ENCODE data around the gene BCLAF1.
A peak's percentile ranks its signal among the peaks of the same experiment; 100 is the strongest.
"Not testable (repeated sequence)": the region's sequence is repeated elsewhere in the genome, so short reads cannot be mapped to it uniquely, and the experiment has no call there.

The BCLAF1 gene

DNA sequence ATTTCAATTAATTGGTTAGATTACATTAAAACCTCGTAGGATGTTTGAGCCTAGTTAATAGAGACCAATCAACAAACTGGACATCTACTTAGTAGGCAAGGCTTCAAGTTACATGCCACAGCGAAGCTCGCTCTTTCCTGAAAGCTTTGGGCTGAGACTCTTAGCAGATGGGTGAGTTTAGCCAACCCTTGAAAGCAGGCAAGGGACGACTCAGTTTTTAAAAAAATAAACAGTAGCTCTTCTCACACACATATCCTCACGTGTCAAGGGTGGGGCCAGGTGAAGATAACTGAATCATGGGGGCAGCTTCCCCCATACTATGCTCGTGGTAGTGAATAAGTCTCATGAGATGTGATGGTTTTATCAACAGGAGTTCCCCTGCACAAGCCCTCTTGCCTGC lies 40.3 kb downstream of the BCLAF1 start:
- no peak for DNase-seq

GRCh38 chr6:136244061-136244616 lies 45.5 kb downstream of the BCLAF1 start:
- DNase-seq, result no peak

- DNase-seq, result no peak
These were observed 53.0 kb downstream of the BCLAF1 start for GRCh38 chr6:136236466-136237293.

GRCh38 chr6:136235233-136235564 lies 54.4 kb downstream of the BCLAF1 start:
- no peak for DNase-seq

- DNase-seq, result no peak
These were observed 56.9 kb downstream of the BCLAF1 start for GRCh38 chr6:136232701-136233100.

DNA sequence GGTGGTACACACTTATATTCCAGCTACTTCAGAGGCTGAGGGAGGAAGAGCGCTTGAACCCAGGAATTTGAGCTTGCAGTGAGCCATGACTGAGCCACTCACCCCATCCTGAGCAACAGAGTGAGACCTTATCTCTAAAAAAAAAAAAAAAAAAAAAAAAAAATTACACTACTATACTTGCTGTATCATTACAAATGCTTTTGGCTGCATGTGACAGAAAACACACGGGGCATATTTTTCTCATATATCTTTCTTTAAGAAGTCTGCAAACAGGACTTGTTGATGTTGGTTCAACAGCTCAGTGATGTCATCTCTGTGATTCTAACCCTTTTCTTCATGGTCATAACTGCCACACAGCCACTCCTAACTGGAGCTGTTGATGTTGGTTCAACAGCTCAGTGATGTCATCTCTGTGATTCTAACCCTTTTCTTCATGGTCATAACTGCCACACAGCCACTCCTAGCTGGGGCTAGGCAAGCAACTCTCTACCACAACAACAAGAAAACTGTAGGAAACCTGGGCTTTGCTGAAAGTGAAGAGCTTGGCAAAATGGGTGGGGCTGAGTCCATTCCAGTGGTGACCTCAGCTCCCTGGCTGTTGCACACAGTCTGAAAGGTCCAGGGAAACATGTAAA lies 59.3 kb downstream of the BCLAF1 start:
- DNase-seq, result no peak

DNA sequence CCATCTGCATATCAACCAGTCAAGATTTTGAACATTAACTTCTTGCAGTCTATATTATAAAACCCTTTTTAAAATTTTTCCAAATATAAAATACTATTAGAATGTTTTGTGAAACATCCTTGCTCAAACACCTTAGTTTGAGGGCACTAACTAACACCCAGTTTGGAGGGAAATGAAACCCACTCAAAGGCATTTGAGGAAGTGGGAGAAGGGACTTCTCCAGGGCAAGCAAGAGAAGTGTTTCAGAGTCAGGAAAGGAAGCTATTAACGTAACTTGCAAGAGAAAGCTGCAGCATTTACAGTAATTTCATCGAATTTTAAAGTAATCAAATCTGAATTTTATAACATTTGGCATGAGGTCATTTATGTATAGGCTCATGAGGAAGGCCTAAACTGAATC lies 60.8 kb downstream of the BCLAF1 start:
- DNase-seq, result no peak

DNA sequence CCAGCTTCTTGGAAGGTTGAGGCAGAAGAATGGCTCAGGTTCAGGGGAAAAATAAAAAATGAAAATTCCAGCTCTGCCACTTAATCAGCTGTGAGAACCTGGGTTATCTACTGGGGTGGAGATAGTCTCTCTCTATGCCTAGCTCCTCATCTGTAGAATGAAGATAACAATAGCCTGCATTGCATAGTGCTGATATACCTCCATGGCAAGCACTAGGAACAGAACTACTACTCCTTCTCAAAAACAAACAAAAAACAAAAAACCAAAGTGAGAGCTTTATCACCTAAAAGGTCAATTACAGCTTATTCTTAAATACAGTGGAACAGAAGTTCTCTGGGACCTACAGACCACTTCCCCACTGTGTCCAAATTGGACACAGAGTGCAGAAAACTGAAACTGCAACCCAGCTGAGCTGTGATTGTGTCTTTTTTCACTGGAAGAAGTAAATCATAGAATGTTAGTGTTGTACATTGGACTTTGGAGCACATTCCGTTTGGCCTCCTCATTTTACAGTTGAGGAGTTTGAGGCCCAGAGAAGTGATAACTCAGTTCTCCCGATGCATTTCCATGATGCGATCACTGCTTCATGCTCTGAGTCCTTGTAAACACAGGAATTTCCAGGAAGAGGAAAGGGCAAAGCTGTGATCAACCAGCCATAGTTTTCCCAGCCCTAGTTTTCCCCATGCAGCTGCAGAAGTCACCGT lies 62.8 kb downstream of the BCLAF1 start:
- no peak for DNase-seq

- DNase-seq, result peak; percentile 60
These were observed 63.5 kb downstream of the BCLAF1 start for GRCh38 chr6:136226027-136226673.

GRCh38 chr6:136225496-136225895 lies 64.2 kb downstream of the BCLAF1 start:
- DNase-seq, result no peak

GRCh38 chr6:136224974-136225373 lies 64.7 kb downstream of the BCLAF1 start:
- not testable (repeated sequence) for DNase-seq

- DNase-seq, result no peak
These were observed 72.9 kb downstream of the BCLAF1 start for GRCh38 chr6:136216503-136217401.

- DNase-seq, result no peak
These were observed 75.8 kb downstream of the BCLAF1 start for GRCh38 chr6:136213853-136214252.

GRCh38 chr6:136213012-136213539 lies 76.6 kb downstream of the BCLAF1 start:
- no peak for DNase-seq

DNA sequence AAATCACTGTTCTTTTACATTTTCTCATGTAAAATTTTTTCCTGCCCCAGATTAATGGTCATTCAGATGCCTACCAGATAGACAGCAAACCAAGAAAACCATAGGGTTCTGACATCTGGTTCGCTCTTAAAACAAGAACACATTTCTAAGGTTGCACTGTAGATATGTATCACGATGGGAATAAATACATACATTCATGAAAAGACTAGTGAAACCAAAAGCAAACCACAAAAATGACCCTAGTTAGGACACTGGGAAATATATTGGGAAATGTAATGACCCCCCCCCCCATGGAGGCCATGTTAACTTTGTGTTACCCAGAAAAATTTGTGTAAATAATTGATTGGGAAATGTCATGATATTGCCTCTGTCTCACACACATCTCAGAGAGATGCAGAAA lies 77.0 kb downstream of the BCLAF1 start:
- no peak for DNase-seq

GRCh38 chr6:136210398-136211165 lies 79.1 kb downstream of the BCLAF1 start:
- DNase-seq, result no peak

DNA sequence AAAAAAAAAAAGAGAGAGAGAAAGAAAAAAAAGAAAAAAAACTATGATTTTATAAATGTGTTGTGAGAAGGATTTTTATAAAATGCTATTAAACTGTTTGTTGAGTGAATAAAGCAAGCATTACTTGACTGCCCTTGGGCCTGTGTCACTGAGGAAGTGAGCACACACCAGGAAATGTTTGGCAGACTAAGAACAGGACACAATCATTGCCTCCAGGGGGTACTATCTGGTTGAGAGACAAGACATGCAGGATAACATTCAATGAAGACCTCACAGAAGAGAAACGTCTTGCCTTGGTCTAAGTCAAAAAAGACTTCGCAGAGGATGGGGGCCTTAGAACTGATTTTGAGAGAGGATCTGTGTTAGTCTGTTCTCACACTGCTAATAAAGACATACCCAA lies 80.2 kb downstream of the BCLAF1 start:
- DNase-seq, result no peak

- no peak for DNase-seq
These were observed 80.9 kb downstream of the BCLAF1 start for GRCh38 chr6:136208783-136209182.
